HEK293T (cell line): ENCODE results near the gene TRIM2.

ENCODE experiments used
- BHLHE40 ChIP-seq: fragments of 450-650 bp; IDR thresholded peaks from 2 replicates; pipeline ENCODE4 v1.6.1; 2016; ENCODE audit warnings: mild to moderate bottlenecking, moderate library complexity, borderline replicate concordance
- CTBP1 ChIP-seq: fragments of 450-650 bp; IDR thresholded peaks from 2 replicates; pipeline ENCODE4 v1.6.1; 2016; ENCODE audit warnings: borderline replicate concordance
- ELF4 ChIP-seq: fragments of 450-650 bp; IDR thresholded peaks from 2 replicates; pipeline ENCODE4 v1.6.1; 2017; ENCODE audit warnings: antibody characterized with exemption
- FOXK2 ChIP-seq: fragments of 450-650 bp; IDR thresholded peaks from 2 replicates; pipeline ENCODE4 v1.6.1; 2016; ENCODE audit warnings: mild to moderate bottlenecking
- FOXM1 ChIP-seq: fragments of 450-650 bp; IDR thresholded peaks from 2 replicates; pipeline ENCODE4 v1.6.1; 2017; ENCODE audit warnings: mild to moderate bottlenecking, borderline replicate concordance
- HDGF ChIP-seq: fragments of 450-650 bp; IDR thresholded peaks from 2 replicates; pipeline ENCODE4 v1.6.1; 2017; ENCODE audit warnings: antibody characterized with exemption, borderline replicate concordance
- NFRKB ChIP-seq: fragments of 450-650 bp; IDR thresholded peaks from 2 replicates; pipeline ENCODE4 v1.6.1; 2016; ENCODE audit warnings: mild to moderate bottlenecking, moderate library complexity
- PKNOX1 ChIP-seq: fragments of 450-650 bp; IDR thresholded peaks from 2 replicates; pipeline ENCODE4 v1.6.1; 2016
- SP1 ChIP-seq: fragments of 450-650 bp; IDR thresholded peaks from 2 replicates; pipeline ENCODE4 v1.6.1; 2017
- SUZ12 ChIP-seq: fragments of 450-650 bp; IDR thresholded peaks from 2 replicates; pipeline ENCODE4 v1.6.1; 2016; ENCODE audit warnings: mild to moderate bottlenecking
- TARDBP ChIP-seq: fragments of 450-650 bp; IDR thresholded peaks from 2 replicates; pipeline ENCODE4 v1.6.1; 2016

DNA sequence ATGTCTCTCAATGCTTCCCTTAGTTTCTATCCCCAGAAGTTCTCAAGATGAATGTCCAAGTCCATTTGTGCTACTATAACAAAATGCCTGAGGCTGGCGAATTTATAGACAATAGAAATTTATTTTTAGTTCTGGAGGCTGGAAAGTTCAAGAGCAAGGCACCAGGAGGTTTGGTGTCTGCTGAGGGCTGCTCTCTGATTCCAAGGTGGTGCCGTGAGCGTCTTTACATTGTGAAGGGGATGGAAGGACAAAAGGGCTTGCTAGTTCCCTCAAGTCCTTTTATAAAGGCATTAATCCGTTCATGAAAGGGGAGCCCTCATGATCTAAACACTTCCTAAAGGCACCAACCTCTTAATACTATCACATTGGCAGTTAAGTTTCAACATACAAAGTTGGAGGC lies 12.3 kb downstream of the TRIM2 start:
- TF ChIP-seq NFRKB (no peak), FOXM1 (no peak), CTBP1 (no peak), ELF4 (no peak), SUZ12 (no peak), BHLHE40 (no peak), PKNOX1 (no peak), FOXK2 (no peak), SP1 (no peak), HDGF (no peak), TARDBP (no peak)
